ENCODE results near the gene PLPP4.

The PLPP4 gene

DNA sequence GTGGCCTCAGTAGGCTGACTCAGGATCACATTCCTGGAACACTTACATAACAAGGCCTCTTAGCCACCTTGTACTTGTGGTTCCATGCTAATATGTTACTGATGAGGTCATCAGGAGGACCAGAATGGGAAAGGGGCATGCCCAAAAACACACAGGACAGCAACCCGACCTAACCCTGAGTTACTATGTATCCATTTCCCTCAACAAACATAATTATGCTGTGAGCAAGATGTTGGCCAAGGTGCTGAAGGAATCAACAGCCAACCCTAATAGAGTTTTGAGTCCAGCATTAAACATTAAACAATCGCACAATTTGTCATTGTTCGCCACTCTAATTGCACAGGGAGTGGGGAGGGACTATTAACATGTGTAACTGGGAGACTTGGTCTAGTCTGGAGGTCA, 129.4 kb downstream of the PLPP4 start:
- Histone ChIP-seq H3K36me3 (ENCODE audit: control insufficient read depth, insufficient read depth, low read length) (no peaks in the 10 kb centered on the region), H3K4me1 (ENCODE audit: control insufficient read depth, insufficient read depth, low read length, poor library complexity, severe bottlenecking) (no peaks in the 10 kb centered on the region), H3K4me3 (ENCODE audit: extremely low read depth, insufficient read depth, low read length, poor library complexity, severe bottlenecking) (no peak overlapping the region), H3K9me3 (ENCODE audit: control insufficient read depth, low read length) (no peaks in the 10 kb centered on the region), H3K27ac (ENCODE audit: low read depth, low read length, severe bottlenecking) (no peak overlapping the region)
- WGBS, 2 experiments (ENCODE audit: insufficient coverage in 2 of 2): 88 to 100% methylated on average over 1 of the region's 3 CpGs

- H3K27ac ChIP-seq (ENCODE audit: low read depth, low read length, severe bottlenecking): no peak overlapping the region
- no peaks in the 10 kb centered on the region for H3K36me3 ChIP-seq (ENCODE audit: control insufficient read depth, insufficient read depth, low read length)
- WGBS, 2 experiments (ENCODE audit: insufficient coverage in 2 of 2): 69 to 85% methylated on average over 4 of the region's 5 CpGs
Measured at GRCh38 chr10:120587061-120587460, 130.0 kb downstream of the PLPP4 start.

GRCh38 chr10:120588311-120588710, 131.3 kb downstream of the PLPP4 start:
- Histone ChIP-seq H3K9me3 (ENCODE audit: control insufficient read depth, low read length) (no peaks in the 10 kb centered on the region), H3K4me1 (ENCODE audit: control insufficient read depth, insufficient read depth, low read length, poor library complexity, severe bottlenecking) (no peaks in the 10 kb centered on the region), H3K27ac (ENCODE audit: low read depth, low read length, severe bottlenecking) (no peak overlapping the region), H3K4me3 (ENCODE audit: extremely low read depth, insufficient read depth, low read length, poor library complexity, severe bottlenecking) (no peak overlapping the region), H3K36me3 (ENCODE audit: control insufficient read depth, insufficient read depth, low read length) (no peaks in the 10 kb centered on the region)
- WGBS, 2 experiments (ENCODE audit: insufficient coverage in 2 of 2): 100% methylated on average over 1 of the region's 2 CpGs; no CpG with 5 or more reads in 1 of the 2 experiments

More at GRCh38 chr10:120587061-120587460, 130.0 kb downstream of the PLPP4 start:
- no peaks in the 10 kb centered on the region for H3K9me3 ChIP-seq (ENCODE audit: control insufficient read depth, low read length)
- no peak overlapping the region for H3K4me3 ChIP-seq (ENCODE audit: extremely low read depth, insufficient read depth, low read length, poor library complexity, severe bottlenecking)
- H3K4me1 ChIP-seq (ENCODE audit: control insufficient read depth, insufficient read depth, low read length, poor library complexity, severe bottlenecking): no peaks in the 10 kb centered on the region

- H3K4me3 ChIP-seq (ENCODE audit: extremely low read depth, insufficient read depth, low read length, poor library complexity, severe bottlenecking): no peak overlapping the region
- no peaks in the 10 kb centered on the region for H3K9me3 ChIP-seq (ENCODE audit: control insufficient read depth, low read length)
- no peaks in the 10 kb centered on the region for H3K4me1 ChIP-seq (ENCODE audit: control insufficient read depth, insufficient read depth, low read length, poor library complexity, severe bottlenecking)
- WGBS, 2 experiments (ENCODE audit: insufficient coverage in 2 of 2): 100% methylated on average over 1 to 2 of the region's 2 CpGs
- no peaks in the 10 kb centered on the region for H3K36me3 ChIP-seq (ENCODE audit: control insufficient read depth, insufficient read depth, low read length)
- no peak overlapping the region for H3K27ac ChIP-seq (ENCODE audit: low read depth, low read length, severe bottlenecking)
Measured at GRCh38 chr10:120593693-120594092, 136.7 kb downstream of the PLPP4 start.

DNA sequence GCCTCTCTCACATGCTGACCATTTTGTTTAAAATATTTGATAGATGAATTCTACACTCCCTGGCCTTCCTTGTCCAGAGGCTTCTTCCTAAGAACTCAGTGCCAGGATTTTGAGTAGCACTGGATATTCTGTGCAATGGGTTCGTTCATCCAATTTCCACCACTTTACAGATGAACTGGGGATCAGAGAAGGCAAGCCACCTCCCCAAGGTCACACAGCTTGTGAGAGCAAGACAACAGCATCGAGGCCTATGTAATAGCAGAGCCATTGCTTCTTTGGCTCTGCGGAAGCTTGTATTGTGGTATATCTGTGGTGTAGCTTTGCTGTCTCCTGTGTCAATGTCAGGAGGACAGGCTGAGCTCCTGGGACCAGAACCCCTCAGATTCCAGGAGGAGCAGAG, 140.9 kb downstream of the PLPP4 start:
- Histone ChIP-seq H3K27ac (ENCODE audit: low read depth, low read length, severe bottlenecking) (no peak overlapping the region), H3K9me3 (ENCODE audit: control insufficient read depth, low read length) (peaks cover 4% of the 10 kb centered on the region), H3K36me3 (ENCODE audit: control insufficient read depth, insufficient read depth, low read length) (no peaks in the 10 kb centered on the region), H3K4me1 (ENCODE audit: control insufficient read depth, insufficient read depth, low read length, poor library complexity, severe bottlenecking) (no peaks in the 10 kb centered on the region), H3K4me3 (ENCODE audit: extremely low read depth, insufficient read depth, low read length, poor library complexity, severe bottlenecking) (no peak overlapping the region)
- 94 to 100% methylated on average over 1 to 2 of the region's 3 CpGs for WGBS, 2 experiments (ENCODE audit: insufficient coverage in 2 of 2)

DNA sequence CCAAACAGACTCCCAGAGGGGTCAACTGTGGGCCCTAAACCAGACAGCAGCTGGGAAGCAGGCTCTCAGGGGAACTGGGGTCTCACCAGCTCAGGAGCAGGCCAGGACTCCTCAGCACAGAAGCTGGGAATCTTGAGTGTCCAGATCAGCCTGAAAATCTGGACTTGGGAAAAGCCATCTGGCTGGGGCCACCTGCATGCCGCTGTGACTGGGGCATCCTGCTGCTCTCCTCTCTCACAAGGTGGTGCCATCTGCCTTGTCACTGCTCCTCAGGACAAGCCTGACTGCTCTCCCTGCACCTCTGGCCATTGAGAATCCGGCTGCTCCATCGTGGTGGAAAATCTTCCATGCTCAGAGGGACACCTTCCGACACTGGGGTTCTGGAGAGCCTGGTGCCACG, 141.4 kb downstream of the PLPP4 start:
- no peaks in the 10 kb centered on the region for H3K36me3 ChIP-seq (ENCODE audit: control insufficient read depth, insufficient read depth, low read length)
- H3K9me3 ChIP-seq (ENCODE audit: control insufficient read depth, low read length): peaks cover 8% of the 10 kb centered on the region
- H3K27ac ChIP-seq (ENCODE audit: low read depth, low read length, severe bottlenecking): no peak overlapping the region
- WGBS, 2 experiments (ENCODE audit: insufficient coverage in 2 of 2): 61 to 75% methylated on average over 5 of the region's 5 CpGs
- no peak overlapping the region for H3K4me3 ChIP-seq (ENCODE audit: extremely low read depth, insufficient read depth, low read length, poor library complexity, severe bottlenecking)
- no peaks in the 10 kb centered on the region for H3K4me1 ChIP-seq (ENCODE audit: control insufficient read depth, insufficient read depth, low read length, poor library complexity, severe bottlenecking)

- H3K4me1 ChIP-seq (ENCODE audit: control insufficient read depth, insufficient read depth, low read length, poor library complexity, severe bottlenecking): no peaks in the 10 kb centered on the region
- no peak overlapping the region for H3K27ac ChIP-seq (ENCODE audit: low read depth, low read length, severe bottlenecking)
- 51 to 66% methylated on average over 6 to 8 of the region's 9 CpGs for WGBS, 2 experiments (ENCODE audit: insufficient coverage in 2 of 2)
- H3K36me3 ChIP-seq (ENCODE audit: control insufficient read depth, insufficient read depth, low read length): no peaks in the 10 kb centered on the region
- no peak overlapping the region for H3K4me3 ChIP-seq (ENCODE audit: extremely low read depth, insufficient read depth, low read length, poor library complexity, severe bottlenecking)
- peaks cover 9% of the 10 kb centered on the region for H3K9me3 ChIP-seq (ENCODE audit: control insufficient read depth, low read length)
Measured at GRCh38 chr10:120599200-120599724, 142.2 kb downstream of the PLPP4 start.

- Histone ChIP-seq H3K36me3 (ENCODE audit: control insufficient read depth, insufficient read depth, low read length) (no peaks in the 10 kb centered on the region), H3K4me1 (ENCODE audit: control insufficient read depth, insufficient read depth, low read length, poor library complexity, severe bottlenecking) (no peaks in the 10 kb centered on the region), H3K9me3 (ENCODE audit: control insufficient read depth, low read length) (peaks cover 9% of the 10 kb centered on the region), H3K4me3 (ENCODE audit: extremely low read depth, insufficient read depth, low read length, poor library complexity, severe bottlenecking) (no peak overlapping the region), H3K27ac (ENCODE audit: low read depth, low read length, severe bottlenecking) (no peak overlapping the region)
- 89 to 91% methylated on average over 9 to 10 of the region's 12 CpGs for WGBS, 2 experiments (ENCODE audit: insufficient coverage in 2 of 2)
Measured at GRCh38 chr10:120600871-120601649, 144.0 kb downstream of the PLPP4 start.

DNA sequence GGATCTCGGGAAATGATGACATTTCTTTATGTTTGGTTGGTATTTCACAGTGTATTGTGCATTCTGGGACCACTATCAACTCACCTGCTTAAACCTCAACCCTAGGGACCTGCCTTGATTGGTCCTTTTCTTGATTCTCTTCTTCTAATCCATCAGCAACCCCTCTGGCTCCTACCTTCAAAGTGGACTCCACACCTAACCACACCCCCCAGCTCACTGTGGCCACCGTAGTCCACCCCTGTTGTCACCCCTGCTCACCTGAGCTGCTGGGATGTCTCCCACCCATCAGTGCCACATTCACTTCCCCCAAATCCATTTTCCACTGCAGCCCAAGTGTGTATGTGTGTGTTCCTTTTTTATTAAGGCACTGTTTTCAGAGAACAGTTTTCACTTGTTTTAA, 145.0 kb downstream of the PLPP4 start:
- H3K27ac ChIP-seq (ENCODE audit: low read depth, low read length, severe bottlenecking): no peak overlapping the region
- no CpG with 5 or more reads among the region's 2 CpGs for WGBS, 2 experiments (ENCODE audit: insufficient coverage in 2 of 2)
- no peak overlapping the region for H3K4me3 ChIP-seq (ENCODE audit: extremely low read depth, insufficient read depth, low read length, poor library complexity, severe bottlenecking)

GRCh38 chr10:120605410-120605809, 148.4 kb downstream of the PLPP4 start:
- WGBS, 2 experiments (ENCODE audit: insufficient coverage in 2 of 2): 20 to 67% methylated on average over 1 of the region's 3 CpGs

More for the DNA sequence above, 145.0 kb downstream of the PLPP4 start:
- Histone ChIP-seq H3K9me3 (ENCODE audit: control insufficient read depth, low read length) (peaks cover 9% of the 10 kb centered on the region), H3K36me3 (ENCODE audit: control insufficient read depth, insufficient read depth, low read length) (no peaks in the 10 kb centered on the region), H3K4me1 (ENCODE audit: control insufficient read depth, insufficient read depth, low read length, poor library complexity, severe bottlenecking) (no peaks in the 10 kb centered on the region)

More at GRCh38 chr10:120605410-120605809, 148.4 kb downstream of the PLPP4 start:
- Histone ChIP-seq H3K9me3 (ENCODE audit: control insufficient read depth, low read length) (peaks cover 9% of the 10 kb centered on the region), H3K4me3 (ENCODE audit: extremely low read depth, insufficient read depth, low read length, poor library complexity, severe bottlenecking) (no peak overlapping the region), H3K36me3 (ENCODE audit: control insufficient read depth, insufficient read depth, low read length) (no peaks in the 10 kb centered on the region), H3K4me1 (ENCODE audit: control insufficient read depth, insufficient read depth, low read length, poor library complexity, severe bottlenecking) (peaks cover 4% of the 10 kb centered on the region), H3K27ac (ENCODE audit: low read depth, low read length, severe bottlenecking) (no peak overlapping the region)

Measured in mesodermal cell (in vitro differentiated cells).